ENCODE results near the gene MRGPRX2. TPM values are rescaled to one million over a fixed set of nuclear protein-coding genes. Genes with fewer than 3 reads are reported as not detected.

The MRGPRX2 gene
- polyA plus RNA-seq, 1 of the 3 experiments (the other 2 are of a cell fraction), result not detected

GRCh38 chr11:19102521-19102900 is 42.0 kb upstream of the MRGPRX2 start:
- no peak for DNase-seq
- WGBS (ENCODE audit: low lambda C conversion rate), result 45% methylated on average over 1 of the region's 1 CpG
- H3K9ac ChIP-seq, result no peak overlapping the region
- H2AFZ ChIP-seq (ENCODE audit: low read depth), result no peak overlapping the region
- H3K36me3 ChIP-seq (replicated peaks in 1 of 2; ENCODE audit: control insufficient read depth in 1 of 2, insufficient read depth in 2 of 2, low read length in 1 of 2), result no peaks in the 10 kb centered on the region
- CTCF ChIA-PET, result interaction anchor here (2.7 kb wide), 1 partner anchor 31 kb away, joined by 16 read pairs; no protein-coding TSS in a partner anchor
- no peaks in the 10 kb centered on the region for H3K9me3 ChIP-seq
- POLR2A ChIA-PET, result no interaction called here
- no peak overlapping the region for H3K27ac ChIP-seq (ENCODE audit: low read depth in 2 of 2, low read length in 1 of 2)
- no peak overlapping the region for H3K4me3 ChIP-seq (ENCODE audit: low read depth in 2 of 2, low read length in 1 of 2)
- peaks cover 11% of the 10 kb centered on the region; the same call in 1 of the 2 replicates for H3K27me3 ChIP-seq (ENCODE audit: insufficient read depth)
- no peaks in the 10 kb centered on the region for H3K9me2 ChIP-seq
- H3K4me2 ChIP-seq, result no peak overlapping the region
- H3F3A ChIP-seq (replicated peaks; ENCODE audit: insufficient read depth), result no peaks in the 10 kb centered on the region
- no peaks in the 10 kb centered on the region for H4K20me1 ChIP-seq (ENCODE audit: insufficient read depth)
- TF ChIP-seq RXRA (IDR thresholded peaks at IDR 0.05; ENCODE audit: borderline replicate concordance, low read depth), result no peak
- no peak for TF ChIP-seq JUND (IDR thresholded peaks at IDR 0.05)
- TF ChIP-seq MEF2A (IDR thresholded peaks at IDR 0.05; ENCODE audit: borderline replicate concordance, low read depth), result no peak
- no peak for TF ChIP-seq MAX (IDR thresholded peaks at IDR 0.05; ENCODE audit: low read depth)
- no peak for TF ChIP-seq GABPA (IDR thresholded peaks at IDR 0.05; ENCODE audit: low read depth)
- no peak for TF ChIP-seq TEAD4 (IDR thresholded peaks at IDR 0.05; ENCODE audit: borderline replicate concordance, insufficient read depth)
- no peak for TF ChIP-seq IRF3 (IDR thresholded peaks at IDR 0.05; ENCODE audit: low read depth, low read length)
- no peak for TF ChIP-seq ELF1 (IDR thresholded peaks at IDR 0.05)
- no peak for TF ChIP-seq NFIC (IDR thresholded peaks at IDR 0.05; ENCODE audit: borderline replicate concordance)
- no peak for TF ChIP-seq POLR2AphosphoS5 (IDR thresholded peaks at IDR 0.05; ENCODE audit: low read depth, low read length)
- TF ChIP-seq REST (IDR thresholded peaks at IDR 0.05; ENCODE audit: low read depth, low read length), result no peak
- no peak for TF ChIP-seq CHD2 (IDR thresholded peaks at IDR 0.05; ENCODE audit: low read length, partially characterized antibody)
- no peaks in the 10 kb centered on the region for H3K79me2 ChIP-seq (ENCODE audit: insufficient read depth)
- peaks cover 0 to 2% of the 10 kb centered on the region in 2 experiments; a peak in 1 of 4 replicates for H3K4me1 ChIP-seq (ENCODE audit: control insufficient read depth in 1 of 2, insufficient read depth in 2 of 2, low read depth in 1 of 2, low read length in 1 of 2)

- H3K4me1 ChIP-seq (ENCODE audit: control insufficient read depth in 1 of 2, insufficient read depth in 2 of 2, low read depth in 1 of 2, low read length in 1 of 2), result peaks cover 0 to 2% of the 10 kb centered on the region in 2 experiments; a peak in 1 of 4 replicates
- no peak overlapping the region for H3K27ac ChIP-seq (ENCODE audit: low read depth in 2 of 2, low read length in 1 of 2)
- peaks cover 11% of the 10 kb centered on the region; the same call in 1 of the 2 replicates for H3K27me3 ChIP-seq (ENCODE audit: insufficient read depth)
- no peaks in the 10 kb centered on the region for H3F3A ChIP-seq (replicated peaks; ENCODE audit: insufficient read depth)
- H2AFZ ChIP-seq (ENCODE audit: low read depth), result no peak overlapping the region
- 26% methylated on average over 4 of the region's 4 CpGs for WGBS (ENCODE audit: low lambda C conversion rate)
- H3K9me3 ChIP-seq, result no peaks in the 10 kb centered on the region
- ChIA-PET CTCF (interaction anchor here (2.7 kb wide), 1 partner anchor 30 kb away, joined by 16 read pairs; no protein-coding TSS in a partner anchor), POLR2A (no interaction called here)
- H3K79me2 ChIP-seq (ENCODE audit: insufficient read depth), result no peaks in the 10 kb centered on the region
- H3K4me2 ChIP-seq, result no peak overlapping the region
- no peaks in the 10 kb centered on the region for H3K36me3 ChIP-seq (replicated peaks in 1 of 2; ENCODE audit: control insufficient read depth in 1 of 2, insufficient read depth in 2 of 2, low read length in 1 of 2)
- no peaks in the 10 kb centered on the region for H3K9me2 ChIP-seq
- no peak overlapping the region for H3K9ac ChIP-seq
- no peak for DNase-seq
- H4K20me1 ChIP-seq (ENCODE audit: insufficient read depth), result no peaks in the 10 kb centered on the region
- no peak overlapping the region for H3K4me3 ChIP-seq (ENCODE audit: low read depth in 2 of 2, low read length in 1 of 2)
- no peak for TF ChIP-seq REST (IDR thresholded peaks at IDR 0.05; ENCODE audit: low read depth, low read length)
- no peak for TF ChIP-seq TEAD4 (IDR thresholded peaks at IDR 0.05; ENCODE audit: borderline replicate concordance, insufficient read depth)
- TF ChIP-seq USF1 (IDR thresholded peaks at IDR 0.05; ENCODE audit: borderline replicate concordance, low read depth), result no peak
- TF ChIP-seq SMC3 (IDR thresholded peaks at IDR 0.05; ENCODE audit: low read depth, low read length), result no peak
- no peak for TF ChIP-seq EP300 (IDR thresholded peaks at IDR 0.05; ENCODE audit: borderline replicate concordance in 1 of 2, low read depth in 1 of 2, low read length in 1 of 2)
- TF ChIP-seq FOXJ3 (CRISPR knock-in tag; IDR thresholded peaks at IDR 0.05), result no peak
- no peak for TF ChIP-seq SIN3A (IDR thresholded peaks at IDR 0.05; ENCODE audit: borderline replicate concordance, low read depth, low read length)
- TF ChIP-seq NRF1 (IDR thresholded peaks at IDR 0.05; ENCODE audit: low read depth, low read length), result no peak
Observed at GRCh38 chr11:19101796-19102520, 41.4 kb upstream of the MRGPRX2 start.

Measured in SK-N-SH (cell line).